Measurements from ENCODE around the gene HNMT.
"Not testable (repeated sequence)": the region's sequence is repeated elsewhere in the genome, so short reads cannot be mapped to it uniquely, and the experiment has no call there.

DNA sequence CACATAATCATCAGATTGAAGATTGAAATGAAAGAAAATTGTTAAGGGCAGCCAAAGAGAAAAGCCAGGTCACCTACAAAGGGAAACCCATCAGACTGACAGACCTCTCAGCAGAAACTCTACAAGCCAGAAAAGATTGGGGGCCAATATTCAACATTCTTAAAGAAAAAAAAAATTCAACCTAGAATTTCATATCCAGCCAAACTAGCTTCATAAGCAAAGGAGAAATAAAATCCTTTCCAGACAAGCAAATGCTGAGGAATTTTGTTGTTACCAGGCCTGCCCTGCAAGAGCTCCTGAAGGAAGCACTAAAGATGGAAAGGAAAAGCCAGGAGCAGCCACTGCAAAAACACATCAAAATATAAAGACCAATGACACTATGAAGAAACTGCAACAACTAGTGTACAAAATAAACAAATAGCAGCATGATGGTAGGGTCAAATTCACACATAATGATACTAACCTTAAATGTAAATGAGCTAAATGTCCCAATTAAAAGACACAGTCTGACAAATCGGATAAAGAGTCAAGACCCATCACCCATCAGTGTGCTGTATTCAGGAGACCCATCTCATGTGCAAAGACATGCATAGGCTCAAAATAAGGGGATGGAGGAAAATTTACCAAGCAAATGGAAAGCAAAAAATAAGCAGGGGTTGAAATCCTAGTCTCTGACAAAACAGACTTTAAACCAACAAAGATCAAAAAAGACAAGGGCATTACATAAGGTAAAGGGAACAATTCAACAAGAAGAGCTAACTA, 29.6 kb downstream of the HNMT start:
- not testable (repeated sequence) for TF ChIP-seq CTCF, POLR2AphosphoS5 (IDR thresholded peaks at IDR 0.05)
